ENCODE data around the gene SRMS.
"Not testable (repeated sequence)": the region's sequence is repeated elsewhere in the genome, so short reads cannot be mapped to it uniquely, and the experiment has no call there.

The SRMS gene

GRCh38 chr20:63564036-63564810, 16.7 kb upstream of the SRMS start:
- Mint-ChIP-seq H3K9me3 (no peaks in the 10 kb centered on the region), H3K27me3 (peaks cover 3% of the 10 kb centered on the region), H3K4me3 (no peak overlapping the region), H3K36me3 (ENCODE audit: low read depth) (peaks cover 21% of the 10 kb centered on the region), H3K27ac (no peak overlapping the region), H3K4me1 (ENCODE audit: low read depth) (peaks cover 24% of the 10 kb centered on the region)
- no peak for DNase-seq

DNA sequence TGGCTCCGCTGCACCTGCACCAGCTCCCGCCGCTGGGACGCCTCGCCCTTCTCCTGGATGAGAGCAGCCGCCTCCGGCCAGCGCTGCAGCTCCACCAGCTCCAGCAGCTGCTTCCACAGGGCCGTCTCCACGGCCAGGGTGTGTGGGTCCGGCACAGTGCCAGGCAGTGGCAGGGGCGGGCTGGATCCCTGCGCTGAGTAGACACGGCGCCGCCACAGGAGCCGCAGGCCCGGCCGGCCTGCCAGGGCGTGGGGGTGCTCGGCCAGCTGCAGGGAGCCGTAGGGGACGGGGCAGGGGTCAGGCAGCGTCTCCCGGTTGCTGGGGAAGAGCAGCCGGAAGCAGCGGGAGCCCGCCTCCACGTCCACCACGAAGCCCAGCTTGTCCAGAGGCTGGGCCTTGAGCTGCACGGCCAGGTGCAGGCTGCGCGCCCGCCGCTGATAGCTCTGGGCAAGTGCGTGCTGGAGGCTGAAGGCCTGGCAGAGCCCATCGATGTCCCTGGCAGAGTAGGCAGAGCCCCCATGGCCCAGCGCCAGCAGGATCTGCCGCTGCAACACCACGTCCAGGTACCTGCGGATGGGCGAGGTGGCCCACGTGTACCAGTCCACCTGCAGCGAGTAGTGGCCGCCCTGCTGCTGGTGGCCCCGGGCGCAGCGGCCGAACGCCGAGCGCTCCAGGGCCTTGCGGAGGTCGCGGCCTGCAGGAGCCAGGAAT, 15.8 kb upstream of the SRMS start:
- Mint-ChIP-seq H3K4me1 (ENCODE audit: low read depth) (peaks cover 16% of the 10 kb centered on the region), H3K4me3 (no peak overlapping the region), H3K9me3 (no peaks in the 10 kb centered on the region), H3K36me3 (ENCODE audit: low read depth) (peaks cover 26% of the 10 kb centered on the region), H3K27ac (no peak overlapping the region), H3K27me3 (no peaks in the 10 kb centered on the region)
- DNase-seq, result no peak

DNA sequence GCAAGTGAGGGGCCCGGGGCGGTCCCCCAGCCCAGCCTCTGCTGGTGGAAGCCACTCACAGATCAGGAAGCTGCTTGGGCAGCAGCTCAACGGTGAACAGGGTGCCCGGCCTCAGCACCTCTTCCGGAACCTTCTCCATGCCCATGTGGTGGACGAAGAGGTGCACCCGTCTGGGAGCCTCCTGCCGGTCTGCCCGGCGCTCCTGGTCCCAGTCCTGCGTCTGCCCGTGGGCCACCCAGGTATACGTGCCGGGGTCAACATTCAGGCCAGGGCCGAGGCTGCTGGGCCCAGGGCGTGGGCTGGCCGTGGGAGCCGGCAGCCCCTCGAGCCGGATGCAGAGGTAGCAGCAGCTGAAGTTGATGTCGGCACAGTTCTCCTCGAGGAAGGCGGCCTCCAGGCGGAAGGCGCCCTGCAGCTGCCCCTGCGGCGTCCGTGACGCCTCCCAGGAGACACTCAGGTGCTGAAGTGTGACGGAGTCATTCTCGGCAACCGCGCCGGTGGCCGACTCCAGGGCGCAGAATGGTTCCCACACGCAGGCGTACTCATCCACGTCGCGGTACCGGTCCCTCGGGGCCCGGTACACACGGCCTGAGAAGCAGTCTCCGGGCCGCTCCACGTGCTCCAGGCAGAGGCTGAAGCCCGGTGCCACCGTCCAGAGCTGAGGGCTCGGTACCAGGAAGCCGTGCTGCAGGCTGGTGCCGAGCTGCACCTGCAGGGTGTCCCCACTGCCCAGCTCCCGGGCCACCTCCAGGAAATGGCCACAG, 15.1 kb upstream of the SRMS start:
- Mint-ChIP-seq H3K27me3 (no peaks in the 10 kb centered on the region), H3K9me3 (no peaks in the 10 kb centered on the region), H3K36me3 (ENCODE audit: low read depth) (peaks cover 26% of the 10 kb centered on the region), H3K4me3 (no peak overlapping the region), H3K4me1 (ENCODE audit: low read depth) (peaks cover 8% of the 10 kb centered on the region), H3K27ac (no peak overlapping the region)
- DNase-seq, result no peak

DNA sequence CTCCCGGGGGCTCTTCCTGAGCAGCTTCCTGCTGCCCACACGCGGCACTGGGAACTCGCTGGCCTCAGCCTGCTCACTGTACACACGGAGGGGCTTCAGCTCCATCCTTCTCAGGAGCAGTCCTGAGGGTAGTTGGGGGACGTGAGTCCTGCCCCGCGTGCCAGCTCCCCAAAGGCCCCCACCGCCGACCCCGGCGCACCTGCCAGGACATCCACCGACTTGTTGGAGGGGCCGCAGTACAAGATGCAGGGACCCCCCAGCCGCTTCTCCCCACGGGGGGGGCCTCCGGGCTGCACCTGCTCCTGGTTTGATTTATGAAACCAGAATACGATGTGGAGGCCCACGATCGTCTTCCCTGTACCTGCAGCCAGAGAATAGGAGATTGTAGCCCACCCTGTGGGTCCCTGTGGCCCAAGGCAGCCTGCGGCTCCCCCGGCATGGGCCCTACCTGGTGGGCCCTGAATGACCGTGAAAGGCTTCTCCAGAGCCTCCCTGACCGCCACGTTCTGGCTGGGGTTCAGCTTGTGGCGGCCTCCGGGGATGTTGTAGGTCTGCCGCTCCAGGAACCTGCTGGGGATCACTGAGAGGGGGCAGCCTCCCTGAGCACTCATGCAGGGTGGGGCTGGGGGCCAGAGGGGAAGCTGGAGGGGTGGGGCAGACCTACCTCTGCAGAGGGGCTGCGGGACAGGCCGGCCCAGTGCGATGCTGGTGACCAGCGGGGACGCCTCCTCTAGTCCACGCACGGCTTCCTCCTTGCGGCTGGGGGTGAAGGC, 14.3 kb upstream of the SRMS start:
- Mint-ChIP-seq H3K27me3 (no peaks in the 10 kb centered on the region), H3K27ac (no peak overlapping the region), H3K4me3 (no peak overlapping the region), H3K4me1 (ENCODE audit: low read depth) (peaks cover 3% of the 10 kb centered on the region), H3K36me3 (ENCODE audit: low read depth) (peaks cover 20% of the 10 kb centered on the region), H3K9me3 (no peaks in the 10 kb centered on the region)
- DNase-seq, result no peak

DNA sequence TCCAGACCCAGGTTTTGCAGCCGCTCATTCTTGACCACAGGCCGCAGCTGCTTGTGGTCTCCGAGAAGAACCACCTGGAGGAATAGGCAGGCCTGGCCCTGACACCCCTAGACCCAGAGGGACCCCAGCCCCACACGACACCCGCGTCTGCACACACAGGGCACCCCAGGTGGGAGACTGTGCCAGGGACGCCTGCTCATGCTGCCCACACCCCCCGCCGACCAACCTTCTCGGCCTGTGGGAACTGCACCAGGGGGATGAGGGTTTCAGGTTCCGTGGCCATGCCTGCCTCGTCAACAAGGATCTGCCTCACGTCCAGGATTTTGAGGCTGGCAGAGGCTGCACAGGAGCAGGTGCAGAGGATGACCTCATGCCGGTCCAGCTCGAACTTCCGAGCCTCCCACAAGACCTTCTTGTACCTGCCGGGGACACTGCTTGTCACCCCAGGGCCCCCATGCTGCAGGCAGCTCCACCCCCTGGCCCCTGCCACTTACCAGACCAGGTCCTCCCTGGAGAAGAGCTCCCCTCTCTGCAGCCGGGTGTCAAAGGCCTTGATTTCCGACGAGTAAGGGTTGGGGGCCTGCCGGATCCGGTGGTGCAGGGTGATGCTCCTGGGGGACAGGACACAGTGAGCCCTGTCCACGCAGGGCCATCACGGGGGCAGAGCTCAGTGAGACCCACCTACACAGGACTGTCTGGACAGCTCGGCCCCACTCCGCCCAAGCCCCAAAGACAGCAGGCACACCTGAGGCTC, 13.5 kb upstream of the SRMS start:
- H3K27ac Mint-ChIP-seq, result no peak overlapping the region
- no peak for DNase-seq
- no peak overlapping the region for H3K4me3 Mint-ChIP-seq
- no peaks in the 10 kb centered on the region for H3K27me3 Mint-ChIP-seq
- peaks cover 3% of the 10 kb centered on the region for H3K4me1 Mint-ChIP-seq (ENCODE audit: low read depth)
- peaks cover 19% of the 10 kb centered on the region for H3K36me3 Mint-ChIP-seq (ENCODE audit: low read depth)
- no peaks in the 10 kb centered on the region for H3K9me3 Mint-ChIP-seq

- H3K27ac Mint-ChIP-seq, result no peak overlapping the region
- peaks cover 16% of the 10 kb centered on the region for H3K36me3 Mint-ChIP-seq (ENCODE audit: low read depth)
- DNase-seq, result no peak
- H3K4me3 Mint-ChIP-seq, result no peak overlapping the region
- no peaks in the 10 kb centered on the region for H3K9me3 Mint-ChIP-seq
- H3K4me1 Mint-ChIP-seq (ENCODE audit: low read depth), result peaks cover 3% of the 10 kb centered on the region
- H3K27me3 Mint-ChIP-seq, result no peaks in the 10 kb centered on the region
Observed at GRCh38 chr20:63560333-63560805, 12.8 kb upstream of the SRMS start.

DNA sequence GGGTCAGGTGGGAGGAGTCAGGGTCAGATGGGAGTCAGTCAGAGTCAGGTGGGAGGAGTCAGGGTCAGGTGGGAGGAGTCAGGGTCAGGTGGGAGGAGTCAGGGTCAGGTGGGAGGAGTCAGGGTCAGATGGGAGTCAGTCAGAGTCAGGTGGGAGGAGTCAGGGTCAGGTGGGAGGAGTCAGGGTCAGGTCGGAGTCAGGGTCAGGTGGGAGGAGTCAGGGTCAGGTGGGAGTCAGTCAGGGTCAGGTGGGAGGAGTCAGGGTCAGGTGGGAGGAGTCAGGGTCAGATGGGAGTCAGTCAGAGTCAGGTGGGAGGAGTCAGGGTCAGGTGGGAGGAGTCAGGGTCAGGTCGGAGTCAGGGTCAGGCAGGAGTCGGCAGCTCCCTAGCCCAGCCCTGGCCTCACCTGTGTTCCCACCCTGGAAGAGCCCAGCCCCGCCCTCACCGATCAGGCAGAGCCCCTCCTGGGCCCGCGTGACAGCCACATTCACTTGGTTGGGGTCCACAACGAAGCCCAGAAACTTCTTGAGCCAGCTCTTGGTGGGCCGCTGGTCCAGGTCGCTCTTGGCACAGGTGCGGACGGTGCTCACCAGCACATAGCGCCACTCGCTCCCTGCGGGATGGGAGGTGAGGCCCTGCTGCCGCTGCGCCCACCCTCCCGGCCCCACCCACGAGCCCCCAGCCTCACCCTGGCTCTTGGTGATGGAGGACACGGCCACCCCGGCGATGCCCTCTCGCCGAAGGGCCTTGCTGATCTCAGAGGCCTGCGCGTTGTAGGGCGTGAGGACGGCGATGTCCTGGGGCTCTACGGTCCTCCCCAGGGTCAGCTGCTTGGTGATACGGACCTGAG, 12.2 kb upstream of the SRMS start:
- H3K4me3 Mint-ChIP-seq; H3K27me3 Mint-ChIP-seq; H3K9me3 Mint-ChIP-seq; H3K27ac Mint-ChIP-seq; H3K4me1 Mint-ChIP-seq (ENCODE audit: low read depth); DNase-seq: not testable (repeated sequence)
- H3K36me3 Mint-ChIP-seq (ENCODE audit: low read depth), result peaks cover 16% of the 10 kb centered on the region

DNA sequence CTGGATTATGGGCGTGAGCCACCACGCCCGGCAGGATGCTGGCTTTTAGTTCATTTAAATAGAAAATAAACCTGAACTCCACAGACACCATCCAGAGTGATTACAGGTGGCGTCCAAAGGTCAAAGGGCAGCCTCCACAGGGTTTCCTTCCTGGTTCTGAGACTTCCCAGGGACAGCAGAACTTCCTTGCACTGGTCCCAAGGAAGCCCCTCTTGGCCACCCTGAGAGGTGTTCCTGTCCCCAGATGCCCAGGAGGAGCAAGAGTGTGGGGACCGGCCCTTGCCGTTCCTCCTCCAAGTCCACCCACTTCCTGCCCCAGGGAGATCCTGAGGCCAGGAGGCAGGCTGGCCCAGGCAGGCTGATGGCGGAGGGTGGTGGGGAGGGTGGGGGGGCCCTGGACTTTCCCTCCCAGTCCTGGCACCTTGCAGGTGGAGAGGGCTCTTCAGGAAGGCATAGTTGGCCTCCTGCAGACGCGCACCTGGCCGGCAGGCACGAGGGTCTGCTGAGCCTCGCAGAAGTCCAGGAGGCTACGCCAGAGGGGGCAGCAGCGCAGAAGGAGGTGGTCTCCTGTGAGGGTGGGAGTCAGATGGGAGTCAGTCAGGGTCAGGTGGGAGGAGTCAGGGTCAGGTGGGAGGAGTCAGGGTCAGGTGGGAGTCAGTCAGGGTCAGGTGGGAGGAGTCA, 11.4 kb upstream of the SRMS start:
- H3K4me1 Mint-ChIP-seq (ENCODE audit: low read depth), result peaks cover 4% of the 10 kb centered on the region
- no peak overlapping the region for H3K4me3 Mint-ChIP-seq
- no peak for DNase-seq
- H3K9me3 Mint-ChIP-seq, result no peaks in the 10 kb centered on the region
- H3K27me3 Mint-ChIP-seq, result no peaks in the 10 kb centered on the region
- H3K27ac Mint-ChIP-seq, result no peak overlapping the region
- H3K36me3 Mint-ChIP-seq (ENCODE audit: low read depth), result peaks cover 14% of the 10 kb centered on the region

GRCh38 chr20:63557481-63557891, 9.9 kb upstream of the SRMS start:
- DNase-seq, result no peak
- no peak overlapping the region for H3K4me3 Mint-ChIP-seq
- H3K27me3 Mint-ChIP-seq, result no peaks in the 10 kb centered on the region
- H3K4me1 Mint-ChIP-seq (ENCODE audit: low read depth), result peaks cover 12% of the 10 kb centered on the region
- peaks cover 14% of the 10 kb centered on the region for H3K36me3 Mint-ChIP-seq (ENCODE audit: low read depth)
- no peaks in the 10 kb centered on the region for H3K9me3 Mint-ChIP-seq
- H3K27ac Mint-ChIP-seq, result no peak overlapping the region

- no peak overlapping the region for H3K4me3 Mint-ChIP-seq
- H3K36me3 Mint-ChIP-seq (ENCODE audit: low read depth), result peaks cover 14% of the 10 kb centered on the region
- H3K27me3 Mint-ChIP-seq, result no peaks in the 10 kb centered on the region
- no peak for DNase-seq
- H3K9me3 Mint-ChIP-seq, result no peaks in the 10 kb centered on the region
- H3K27ac Mint-ChIP-seq, result no peak overlapping the region
- H3K4me1 Mint-ChIP-seq (ENCODE audit: low read depth), result peaks cover 15% of the 10 kb centered on the region
Observed at GRCh38 chr20:63556873-63557478, 9.4 kb upstream of the SRMS start.

- Mint-ChIP-seq H3K4me1 (ENCODE audit: low read depth) (peaks cover 15% of the 10 kb centered on the region), H3K36me3 (ENCODE audit: low read depth) (peaks cover 11% of the 10 kb centered on the region), H3K27ac (no peak overlapping the region), H3K27me3 (no peaks in the 10 kb centered on the region), H3K4me3 (no peak overlapping the region), H3K9me3 (no peaks in the 10 kb centered on the region)
- no peak for DNase-seq
Observed at GRCh38 chr20:63555661-63556381, 8.3 kb upstream of the SRMS start.
